Stomach (tissue), 9 donors: Measurements from ENCODE around the gene DMKN. TPM values are rescaled to one million over a fixed set of nuclear protein-coding genes. Genes with fewer than 3 reads are reported as not detected.

Source experiments
- DNase-seq, 2 donors: peaks; one replicate each; pipeline versions ENCODE4 v3.0.0 to v3.0.0-alpha.2; 2013 to 2019
- H3K27ac ChIP-seq, 5 donors: fragments of 200-600 bp in 4 of 5; sonication (generic) in 4 of 5; one replicate each; pipeline ENCODE4 v1.5.1; 2013 to 2019; ENCODE audit warnings: mild to moderate bottlenecking in 1 of 5, moderate library complexity in 1 of 5
- H3K27me3 ChIP-seq, 3 donors: fragments of 200-600 bp; sonication (generic); one replicate each; pipeline ENCODE4 v1.5.1; 2017 to 2019; ENCODE audit warnings: mixed run types in 1 of 3
- H3K36me3 ChIP-seq, 4 donors: fragments of 200-600 bp; sonication (generic); 1 replicate in 3 of 4; 2 replicates in 1 of 4; pipeline ENCODE4 v1.5.1; 2016 to 2019
- H3K4me1 ChIP-seq, 4 donors: fragments of 200-600 bp; sonication (generic); one replicate each; pipeline ENCODE4 v1.5.1; 2016 to 2019
- H3K4me3 ChIP-seq, 4 donors: fragments of 200-600 bp; sonication (generic) in 3 of 4; one replicate each; pipeline ENCODE4 v1.5.1; 2016 to 2019; ENCODE audit warnings: mild to moderate bottlenecking in 1 of 4
- H3K9me3 ChIP-seq, 4 donors: fragments of 200-600 bp; sonication (generic); one replicate each; pipeline ENCODE4 v1.5.1; 2016 to 2019
- CTCF ChIP-seq, 7 experiments: fragments of 450-650 bp in 4 of 7; fragments of 200-600 bp in 3 of 7; sonication (generic) in 3 of 7; IDR thresholded peaks; one replicate each; pipeline ENCODE4 v1.5.1; 2016 to 2019; ENCODE audit warnings: antibody characterized with exemption in 7 of 7, control low read depth in 2 of 7, mild to moderate bottlenecking in 1 of 7
- EP300 ChIP-seq: sonication (generic); formaldehyde crosslinking; IDR thresholded peaks from one replicate; pipeline ENCODE4 v1.6.1; 2017; ENCODE audit warnings: antibody characterized with exemption
- POLR2A ChIP-seq, 4 donors: fragments of 450-650 bp; IDR thresholded peaks; one replicate each; pipeline ENCODE4 v1.6.1; 2016; ENCODE audit warnings: antibody characterized with exemption in 4 of 4, control low read depth in 2 of 4, mild to moderate bottlenecking in 1 of 4, moderate library complexity in 1 of 4
- POLR2AphosphoS5 ChIP-seq, 3 donors: sonication (generic); formaldehyde crosslinking; IDR thresholded peaks; one replicate each; pipeline ENCODE4 v1.6.1; 2016; ENCODE audit warnings: antibody characterized with exemption in 3 of 3
- WGBS, 5 donors: extraction: QIAGEN DNeasy Blood & Tissue Kit in 3 of 5; methylation state at CpG; one replicate each; pipeline versions ENCODE4 v1.1.5 to v1.1.7; 2013 to 2018; 5-methylcytosine and 5-hydroxymethylcytosine counted together
- intact Hi-C: fragments of 100-400 bp; cut with DNase I; formaldehyde crosslinking; loops from one replicate; pipeline ENCODE4 v1.15.1; 2023; ENCODE audit warnings: low total_unique reads
- polyA plus RNA-seq, 3 donors: library from polyadenylated mRNA; stranded (reverse); fragments of 200-250 nt; gene quantifications; one replicate each; pipeline ENCODE4 v1.2.3, GENCODE V29; 2013
- total RNA-seq, 5 donors: library from RNA; depleted of rRNA; stranded (reverse); fragments of >200 nt; gene quantifications; one replicate each; pipeline versions ENCODE4 v1.1.0 to v1.2.3, GENCODE V29; 2014 to 2016
- donor health status: healthy with polysubstance abuse.
- donor health status: Bipolar disorder and iron deficiency.
- donor health status: healthy.

DMKN gene
- total and polyA plus RNA-seq, 8 donors = 4.9 to 139 (median 36.9) TPM; not detected in 1

GRCh38 chr19:35449359-35450043 lies 63.9 kb downstream of the DMKN start:
- Histone ChIP-seq H3K4me1 (peaks cover 0 to 39% (median 16%) of the 10 kb centered on the region in 4 donors), H3K27me3 (peaks cover 0 to 11% (median 3%) of the 10 kb centered on the region in 3 donors), H3K9me3 (no peaks in the 10 kb centered on the region), H3K36me3 (no peaks in the 10 kb centered on the region), H3K27ac (peak overlapping the region in 2 of 5 donors; percentile 62 to 77), H3K4me3 (peak overlapping the region in 2 of 4 donors; percentile 24 to 34)
- 45 to 69% (median 60%) methylated on average over 19 to 27 of the region's 27 CpGs for WGBS, 5 donors
- intact Hi-C loops = no loop called here
- peak; percentile 38 to 60 for DNase-seq
- no peak for TF ChIP-seq CTCF (IDR thresholded peaks at IDR 0.05)
- TF ChIP-seq POLR2A (IDR thresholded peaks at IDR 0.05) = no peak
- no peak for TF ChIP-seq EP300
- TF ChIP-seq POLR2AphosphoS5 (IDR thresholded peaks at IDR 0.05) = no peak

- H3K4me1 ChIP-seq = peaks cover 0 to 39% (median 16%) of the 10 kb centered on the region in 4 donors
- no peaks in the 10 kb centered on the region for H3K36me3 ChIP-seq
- intact Hi-C loops = no loop called here
- peaks cover 0 to 11% (median 3%) of the 10 kb centered on the region in 3 donors for H3K27me3 ChIP-seq
- H3K4me3 ChIP-seq = peak within 1 kb of the TSS in 2 of 4 donors; percentile 24 to 34
- no peaks in the 10 kb centered on the region for H3K9me3 ChIP-seq
- no peak for DNase-seq
- peak within 1 kb of the TSS in 3 of 5 donors; percentile 2 to 77 (median 68) for H3K27ac ChIP-seq
- no peak for TF ChIP-seq POLR2A (IDR thresholded peaks at IDR 0.05)
- no peak for TF ChIP-seq EP300
- TF ChIP-seq CTCF (IDR thresholded peaks at IDR 0.05) = no peak
- no peak for TF ChIP-seq POLR2AphosphoS5 (IDR thresholded peaks at IDR 0.05)
- WGBS, 5 donors = 83 to 91% (median 90%) methylated on average over 12 of the region's 12 CpGs
Measured at GRCh38 chr19:35447606-35448469, 65.6 kb downstream of the DMKN start, which contains the start of gene FFAR2. Gene FFAR2, plus strand, starts transcription at chr19:35448257. Its CDS starts 1,458 bp downstream, at chr19:35449715.

Other genes starting within 250 kb of the DMKN start
- gene USF2, start 244.7 kb downstream of the DMKN start, total RNA-seq = 100 to 1,000 TPM in 1 of 5 donors, 10 to 100 TPM in 4; 26.8 to 105 (median 71.8) TPM
- gene USF2, start 244.7 kb downstream of the DMKN start, polyA plus RNA-seq = 100 to 1,000 TPM in 1 of 3 donors, 10 to 100 TPM in 2; 83.9 to 109 (median 88.2) TPM
- 10 to 100 TPM in 1 of 5 donors, not detected in 4; 10.4 TPM for gene HAMP, start 231.1 kb downstream of the DMKN start, total RNA-seq
- gene HAMP, start 231.1 kb downstream of the DMKN start, polyA plus RNA-seq = 1 to 10 TPM in 1 of 3 donors, under 1 TPM in 1, not detected in 1; 0.60 to 6.6 TPM
- gene MAG, start 221.5 kb downstream of the DMKN start, total RNA-seq = 1 to 10 TPM in 1 of 5 donors, under 1 TPM in 1, not detected in 3; 0.73 to 5.5 TPM
- gene MAG, start 221.5 kb downstream of the DMKN start, polyA plus RNA-seq = under 1 TPM in 1 of 3 donors, not detected in 2; 0.05 TPM
- 1 to 10 TPM in 2 of 5 donors, not detected in 3; 3.1 to 5.7 TPM for gene CD22, start 184.5 kb downstream of the DMKN start, total RNA-seq
- 1 to 10 TPM; 2.0 to 5.5 (median 4.0) TPM for gene CD22, start 184.5 kb downstream of the DMKN start, polyA plus RNA-seq
- under 1 TPM in 1 of 5 donors, not detected in 4; 0.18 TPM for gene FFAR1, start 165.7 kb downstream of the DMKN start, total RNA-seq
- gene FFAR1, start 165.7 kb downstream of the DMKN start, polyA plus RNA-seq = not detected
- gene FFAR3, start 155.2 kb downstream of the DMKN start, total RNA-seq = not detected
- gene FFAR3, start 155.2 kb downstream of the DMKN start, polyA plus RNA-seq = under 1 TPM in 2 of 3 donors, not detected in 1; 0.30 to 0.56 TPM
- gene GPR42, start 142.6 kb downstream of the DMKN start, total RNA-seq = not detected
- under 1 TPM in 1 of 3 donors, not detected in 2; 0.19 TPM for gene GPR42, start 142.6 kb downstream of the DMKN start, polyA plus RNA-seq
- gene FFAR2, start 65.4 kb downstream of the DMKN start, total RNA-seq = 1 to 10 TPM in 1 of 5 donors, not detected in 4; 1.4 TPM
- gene FFAR2, start 65.4 kb downstream of the DMKN start, polyA plus RNA-seq = under 1 TPM; 0.35 to 0.62 (median 0.46) TPM
- gene KRTDAP, start 23.2 kb downstream of the DMKN start, total RNA-seq = not detected
- gene KRTDAP, start 23.2 kb downstream of the DMKN start, polyA plus RNA-seq = 1 to 10 TPM in 2 of 3 donors, not detected in 1; 2.3 to 3.0 TPM
- not detected for gene SBSN, start 14.7 kb upstream of the DMKN start, total RNA-seq
- 10 to 100 TPM in 1 of 3 donors, 1 to 10 TPM in 1, not detected in 1; 1.1 to 29.2 TPM for gene SBSN, start 14.7 kb upstream of the DMKN start, polyA plus RNA-seq
- gene GAPDHS, start 19.8 kb upstream of the DMKN start, total RNA-seq = not detected
- gene GAPDHS, start 19.8 kb upstream of the DMKN start, polyA plus RNA-seq = not detected
- gene TMEM147, start 32.0 kb upstream of the DMKN start, total RNA-seq = 100 to 1,000 TPM in 1 of 5 donors, 10 to 100 TPM in 3, 1 to 10 TPM in 1; 7.0 to 121 (median 57.6) TPM
- 100 to 1,000 TPM in 1 of 3 donors, 10 to 100 TPM in 2; 63.4 to 131 (median 77.4) TPM for gene TMEM147, start 32.0 kb upstream of the DMKN start, polyA plus RNA-seq
- 100 to 1,000 TPM in 4 of 5 donors, 1 to 10 TPM in 1; 9.8 to 890 (median 236) TPM for gene ATP4A, start 50.0 kb upstream of the DMKN start, total RNA-seq
- gene ATP4A, start 50.0 kb upstream of the DMKN start, polyA plus RNA-seq = 100 to 1,000 TPM; 257 to 357 (median 345) TPM
- not detected for gene PMIS2, start 72.5 kb upstream of the DMKN start, total RNA-seq
- gene PMIS2, start 72.5 kb upstream of the DMKN start, polyA plus RNA-seq = not detected
- gene HAUS5, start 99.1 kb upstream of the DMKN start, total RNA-seq = 10 to 100 TPM in 1 of 5 donors, 1 to 10 TPM in 4; 4.1 to 23.2 (median 4.9) TPM
- gene HAUS5, start 99.1 kb upstream of the DMKN start, polyA plus RNA-seq = 10 to 100 TPM in 1 of 3 donors, 1 to 10 TPM in 2; 4.4 to 17.0 (median 5.6) TPM
- gene RBM42, start 115.4 kb upstream of the DMKN start, total RNA-seq = 100 to 1,000 TPM in 1 of 5 donors, 10 to 100 TPM in 4; 26.6 to 133 (median 46.9) TPM
- gene RBM42, start 115.4 kb upstream of the DMKN start, polyA plus RNA-seq = 10 to 100 TPM; 56.5 to 60.8 (median 58.6) TPM
- gene ETV2, start 128.1 kb upstream of the DMKN start, total RNA-seq = 10 to 100 TPM in 1 of 5 donors, under 1 TPM in 1, not detected in 3; 0.55 to 11.7 TPM
- gene ETV2, start 128.1 kb upstream of the DMKN start, polyA plus RNA-seq = 1 to 10 TPM; 4.5 to 6.3 (median 6.1) TPM
- 100 to 1,000 TPM; 198 to 680 (median 373) TPM for gene COX6B1, start 134.7 kb upstream of the DMKN start, total RNA-seq
- gene COX6B1, start 134.7 kb upstream of the DMKN start, polyA plus RNA-seq = 1,000 to 10,000 TPM; 1,105 to 1,293 (median 1,217) TPM
- not detected for gene UPK1A, start 152.9 kb upstream of the DMKN start, total RNA-seq
- under 1 TPM in 1 of 3 donors, not detected in 2; 0.08 TPM for gene UPK1A, start 152.9 kb upstream of the DMKN start, polyA plus RNA-seq
- 1 to 10 TPM in 1 of 5 donors, not detected in 4; 8.2 TPM for gene ZBTB32, start 190.9 kb upstream of the DMKN start, total RNA-seq
- gene ZBTB32, start 190.9 kb upstream of the DMKN start, polyA plus RNA-seq = under 1 TPM in 2 of 3 donors, not detected in 1; 0.43 to 0.46 TPM
- 10 to 100 TPM in 4 of 5 donors, 1 to 10 TPM in 1; 8.3 to 92.4 (median 24.9) TPM for gene KMT2B, start 204.4 kb upstream of the DMKN start, total RNA-seq
- 10 to 100 TPM; 13.9 to 22.6 (median 15.1) TPM for gene KMT2B, start 204.4 kb upstream of the DMKN start, polyA plus RNA-seq
- gene IGFLR1, start 228.8 kb upstream of the DMKN start, total RNA-seq = 10 to 100 TPM in 2 of 5 donors, 1 to 10 TPM in 3; 3.6 to 36.8 (median 9.0) TPM
- gene IGFLR1, start 228.8 kb upstream of the DMKN start, polyA plus RNA-seq = 10 to 100 TPM in 1 of 3 donors, 1 to 10 TPM in 2; 6.4 to 15.6 (median 9.8) TPM
- 10 to 100 TPM; 11.4 to 98.0 (median 57.1) TPM for gene U2AF1L4, start 231.8 kb upstream of the DMKN start, total RNA-seq
- 10 to 100 TPM; 27.6 to 53.0 (median 44.8) TPM for gene U2AF1L4, start 231.8 kb upstream of the DMKN start, polyA plus RNA-seq
- gene PSENEN, start 232.0 kb upstream of the DMKN start, total RNA-seq = 10 to 100 TPM in 3 of 5 donors, 1 to 10 TPM in 1, not detected in 1; 9.3 to 58.0 (median 32.2) TPM
- 100 to 1,000 TPM in 1 of 3 donors, 10 to 100 TPM in 2; 49.2 to 101 (median 51.0) TPM for gene PSENEN, start 232.0 kb upstream of the DMKN start, polyA plus RNA-seq
- gene LIN37, start 234.9 kb upstream of the DMKN start, total RNA-seq = 10 to 100 TPM in 3 of 5 donors, 1 to 10 TPM in 2; 2.3 to 26.5 (median 17.9) TPM
- 10 to 100 TPM; 21.5 to 44.9 (median 29.2) TPM for gene LIN37, start 234.9 kb upstream of the DMKN start, polyA plus RNA-seq
- gene HSPB6, start 243.4 kb upstream of the DMKN start, total RNA-seq = 100 to 1,000 TPM in 3 of 5 donors, 10 to 100 TPM in 2; 25.0 to 492 (median 209) TPM
- gene HSPB6, start 243.4 kb upstream of the DMKN start, polyA plus RNA-seq = 10 to 100 TPM; 45.0 to 84.9 (median 71.5) TPM
- gene PROSER3, start 244.5 kb upstream of the DMKN start, total RNA-seq = 10 to 100 TPM in 4 of 5 donors, 1 to 10 TPM in 1; 5.9 to 61.3 (median 36.5) TPM
- 1 to 10 TPM; 3.6 to 6.7 (median 4.5) TPM for gene PROSER3, start 244.5 kb upstream of the DMKN start, polyA plus RNA-seq